ENCODE data around the gene KCNAB1.
"Not testable (repeated sequence)": the region's sequence is repeated elsewhere in the genome, so short reads cannot be mapped to it uniquely, and the experiment has no call there.

The KCNAB1 gene

GRCh38 chr3:156260331-156260730 lies 140.0 kb downstream of the KCNAB1 start:
- no peak overlapping the region for H3K4me3 ChIP-seq (ENCODE audit: low read depth, low read length)
- no peak for TF ChIP-seq CTCF (IDR thresholded peaks at IDR 0.05; ENCODE audit: control insufficient read depth, extremely low read depth, insufficient read depth)
- DNase-seq (ENCODE audit: low read depth): no peak

DNA sequence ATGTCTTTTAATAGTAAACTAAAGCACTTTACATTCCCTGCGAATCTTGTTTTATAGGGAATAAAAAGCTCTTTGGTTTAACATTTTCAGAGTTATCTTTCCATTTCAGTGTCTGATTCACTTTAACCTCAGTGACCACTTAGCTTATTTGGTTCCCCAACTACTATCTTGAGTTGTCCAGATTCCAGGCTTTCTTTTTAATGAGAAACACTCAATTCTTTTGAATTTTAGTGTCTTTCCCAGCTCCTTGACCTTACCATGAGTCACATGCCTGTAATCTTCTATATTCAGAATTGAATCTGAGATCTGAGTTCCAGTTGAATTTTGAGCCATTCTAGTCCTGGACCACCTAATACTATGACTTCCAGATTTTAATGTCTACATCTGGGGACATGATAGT lies 144.4 kb downstream of the KCNAB1 start:
- H3K4me3 ChIP-seq (ENCODE audit: low read depth, low read length): no peak overlapping the region
- TF ChIP-seq CTCF (IDR thresholded peaks at IDR 0.05; ENCODE audit: control insufficient read depth, extremely low read depth, insufficient read depth): no peak
- no peak for DNase-seq (ENCODE audit: low read depth)

- no peak for DNase-seq (ENCODE audit: low read depth)
- no peak overlapping the region for H3K4me3 ChIP-seq (ENCODE audit: low read depth, low read length)
- no peak for TF ChIP-seq CTCF (IDR thresholded peaks at IDR 0.05; ENCODE audit: control insufficient read depth, extremely low read depth, insufficient read depth)
Measured at GRCh38 chr3:156271508-156271907, 151.1 kb downstream of the KCNAB1 start.

DNA sequence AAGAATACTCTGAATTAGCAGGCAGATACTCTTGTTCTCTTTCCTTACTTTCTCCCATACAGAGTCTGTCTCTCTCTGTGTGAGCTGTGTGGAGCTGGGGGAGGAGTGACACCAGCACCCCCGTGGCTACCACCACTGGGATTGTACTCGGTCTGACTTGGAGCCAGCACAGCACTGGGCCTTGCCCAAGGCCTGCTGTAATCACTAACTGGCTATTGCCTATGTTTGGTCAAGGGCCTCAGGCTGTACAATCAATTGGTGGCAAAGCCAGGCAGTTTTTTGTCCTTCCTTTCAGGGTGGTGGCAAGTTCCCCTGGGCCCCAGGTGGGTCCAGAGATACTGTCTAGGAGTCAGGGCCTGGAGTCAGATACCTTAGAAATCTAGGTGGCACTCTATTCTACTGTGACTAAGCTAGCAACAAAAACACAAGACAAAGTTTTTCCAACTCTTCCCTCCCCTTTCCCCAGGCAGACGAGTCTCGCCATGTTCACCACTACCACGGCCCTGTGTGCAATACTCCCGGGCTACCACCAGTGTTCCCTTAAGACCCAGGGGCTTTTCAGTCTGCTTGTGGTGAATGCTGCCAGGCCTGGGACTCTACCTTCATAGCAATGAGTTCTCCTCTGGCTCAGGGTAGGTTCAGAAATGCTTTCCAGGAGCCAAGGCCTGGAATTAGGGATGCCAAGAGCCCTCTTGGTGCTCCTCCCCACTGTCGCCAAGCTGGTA lies 151.8 kb downstream of the KCNAB1 start:
- no peak for DNase-seq (ENCODE audit: low read depth)
- TF ChIP-seq CTCF (IDR thresholded peaks at IDR 0.05; ENCODE audit: control insufficient read depth, extremely low read depth, insufficient read depth): no peak
- no peak overlapping the region for H3K4me3 ChIP-seq (ENCODE audit: low read depth, low read length)

GRCh38 chr3:156273111-156273694 lies 152.8 kb downstream of the KCNAB1 start:
- DNase-seq (ENCODE audit: low read depth): no peak
- no peak overlapping the region for H3K4me3 ChIP-seq (ENCODE audit: low read depth, low read length)
- TF ChIP-seq CTCF (IDR thresholded peaks at IDR 0.05; ENCODE audit: control insufficient read depth, extremely low read depth, insufficient read depth): no peak

- no peak overlapping the region for H3K4me3 ChIP-seq (ENCODE audit: low read depth, low read length)
- TF ChIP-seq CTCF (IDR thresholded peaks at IDR 0.05; ENCODE audit: control insufficient read depth, extremely low read depth, insufficient read depth): no peak
- DNase-seq (ENCODE audit: low read depth): no peak
Measured at GRCh38 chr3:156274791-156275190, 154.4 kb downstream of the KCNAB1 start.

GRCh38 chr3:156284637-156285036 lies 164.3 kb downstream of the KCNAB1 start:
- H3K4me3 ChIP-seq (ENCODE audit: low read depth, low read length): not testable (repeated sequence)

More at GRCh38 chr3:156284637-156285036, 164.3 kb downstream of the KCNAB1 start:
- DNase-seq (ENCODE audit: low read depth): not testable (repeated sequence)
